GM23338 (cell line): ENCODE measurements around the gene TASOR.

Experiments used
- CREB1 ChIP-seq: fragments of 250-450 bp; sonication (Bioruptor Pico); IDR thresholded peaks from 2 replicates; pipeline ENCODE4 v1.5.0; 2020; ENCODE audit warnings: low read depth, mild to moderate bottlenecking, moderate library complexity
- EZH2 ChIP-seq: fragments of 200-600 bp; sonication (generic); IDR thresholded peaks from one replicate; pipeline ENCODE4 v1.8.0; 2017; ENCODE audit warnings: antibody characterized with exemption, mild to moderate bottlenecking, low read depth; ENCODE audit not compliant: unreplicated experiment
- EZH2phosphoT487 ChIP-seq: fragments of 200-600 bp; sonication (generic); IDR thresholded peaks from one replicate; pipeline ENCODE4 v1.8.1; 2018; ENCODE audit warnings: antibody characterized with exemption; ENCODE audit not compliant: unreplicated experiment
- JUNB ChIP-seq: IDR thresholded peaks from one replicate; pipeline ENCODE4 v1.6.1; 2016; ENCODE audit warnings: antibody characterized with exemption; ENCODE audit not compliant: unreplicated experiment
- POLR2AphosphoS5 ChIP-seq: IDR thresholded peaks from 2 replicates; pipeline ENCODE4 v1.6.1; 2016; ENCODE audit warnings: antibody characterized with exemption, low read depth
- ZNF331 ChIP-seq: fragments of 250-450 bp; sonication (Bioruptor Pico); IDR thresholded peaks from 2 replicates; pipeline ENCODE4 v1.5.0; 2020; ENCODE audit warnings: low read depth, mild to moderate bottlenecking, moderate library complexity
- TF ChIP-seq, protein P1 (sequence below), 2 experiments: fragments of 200-600 bp in 1 of 2; sonication (generic) in 1 of 2; conservative IDR thresholded peaks; 2 replicates each; pipeline versions ENCODE4 v1.5.1 to v1.6.1; 2016 to 2017; ENCODE audit warnings: antibody characterized with exemption in 2 of 2, low read depth in 2 of 2, mild to moderate bottlenecking in 2 of 2, moderate library complexity in 1 of 2
- TF ChIP-seq, protein P2 (sequence below): IDR thresholded peaks from one replicate; pipeline ENCODE4 v1.6.1; 2018; ENCODE audit warnings: antibody characterized with exemption; ENCODE audit not compliant: unreplicated experiment
- TF ChIP-seq, protein P3 (sequence below): IDR thresholded peaks from 2 replicates; pipeline ENCODE4 v1.6.1; 2016; ENCODE audit warnings: antibody characterized with exemption

DNA sequence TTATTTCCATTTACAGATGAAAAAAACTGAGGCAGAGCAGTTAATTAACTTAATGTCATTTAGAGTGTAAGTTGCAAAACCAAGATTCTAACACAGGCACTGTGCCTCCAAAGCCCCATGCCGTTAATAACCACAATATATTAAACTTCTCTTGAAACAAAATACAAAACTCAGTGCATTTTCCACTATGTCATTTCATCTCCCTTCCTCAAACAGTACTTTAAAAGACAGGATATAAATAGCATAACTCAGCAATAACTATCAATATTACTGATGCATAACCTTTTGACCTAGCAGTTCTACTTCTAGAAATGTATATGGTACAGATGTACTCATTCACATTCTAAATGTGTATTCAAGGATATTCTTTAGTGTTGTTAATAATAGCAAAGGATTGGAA lies 5.1 kb upstream of the TASOR start:
- TF ChIP-seq, protein P1, sequence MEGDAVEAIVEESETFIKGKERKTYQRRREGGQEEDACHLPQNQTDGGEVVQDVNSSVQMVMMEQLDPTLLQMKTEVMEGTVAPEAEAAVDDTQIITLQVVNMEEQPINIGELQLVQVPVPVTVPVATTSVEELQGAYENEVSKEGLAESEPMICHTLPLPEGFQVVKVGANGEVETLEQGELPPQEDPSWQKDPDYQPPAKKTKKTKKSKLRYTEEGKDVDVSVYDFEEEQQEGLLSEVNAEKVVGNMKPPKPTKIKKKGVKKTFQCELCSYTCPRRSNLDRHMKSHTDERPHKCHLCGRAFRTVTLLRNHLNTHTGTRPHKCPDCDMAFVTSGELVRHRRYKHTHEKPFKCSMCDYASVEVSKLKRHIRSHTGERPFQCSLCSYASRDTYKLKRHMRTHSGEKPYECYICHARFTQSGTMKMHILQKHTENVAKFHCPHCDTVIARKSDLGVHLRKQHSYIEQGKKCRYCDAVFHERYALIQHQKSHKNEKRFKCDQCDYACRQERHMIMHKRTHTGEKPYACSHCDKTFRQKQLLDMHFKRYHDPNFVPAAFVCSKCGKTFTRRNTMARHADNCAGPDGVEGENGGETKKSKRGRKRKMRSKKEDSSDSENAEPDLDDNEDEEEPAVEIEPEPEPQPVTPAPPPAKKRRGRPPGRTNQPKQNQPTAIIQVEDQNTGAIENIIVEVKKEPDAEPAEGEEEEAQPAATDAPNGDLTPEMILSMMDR (conservative IDR thresholded peaks at IDR 0.05; ENCODE audit: low read depth in 2 of 2), result no peak
- TF ChIP-seq, protein P2, sequence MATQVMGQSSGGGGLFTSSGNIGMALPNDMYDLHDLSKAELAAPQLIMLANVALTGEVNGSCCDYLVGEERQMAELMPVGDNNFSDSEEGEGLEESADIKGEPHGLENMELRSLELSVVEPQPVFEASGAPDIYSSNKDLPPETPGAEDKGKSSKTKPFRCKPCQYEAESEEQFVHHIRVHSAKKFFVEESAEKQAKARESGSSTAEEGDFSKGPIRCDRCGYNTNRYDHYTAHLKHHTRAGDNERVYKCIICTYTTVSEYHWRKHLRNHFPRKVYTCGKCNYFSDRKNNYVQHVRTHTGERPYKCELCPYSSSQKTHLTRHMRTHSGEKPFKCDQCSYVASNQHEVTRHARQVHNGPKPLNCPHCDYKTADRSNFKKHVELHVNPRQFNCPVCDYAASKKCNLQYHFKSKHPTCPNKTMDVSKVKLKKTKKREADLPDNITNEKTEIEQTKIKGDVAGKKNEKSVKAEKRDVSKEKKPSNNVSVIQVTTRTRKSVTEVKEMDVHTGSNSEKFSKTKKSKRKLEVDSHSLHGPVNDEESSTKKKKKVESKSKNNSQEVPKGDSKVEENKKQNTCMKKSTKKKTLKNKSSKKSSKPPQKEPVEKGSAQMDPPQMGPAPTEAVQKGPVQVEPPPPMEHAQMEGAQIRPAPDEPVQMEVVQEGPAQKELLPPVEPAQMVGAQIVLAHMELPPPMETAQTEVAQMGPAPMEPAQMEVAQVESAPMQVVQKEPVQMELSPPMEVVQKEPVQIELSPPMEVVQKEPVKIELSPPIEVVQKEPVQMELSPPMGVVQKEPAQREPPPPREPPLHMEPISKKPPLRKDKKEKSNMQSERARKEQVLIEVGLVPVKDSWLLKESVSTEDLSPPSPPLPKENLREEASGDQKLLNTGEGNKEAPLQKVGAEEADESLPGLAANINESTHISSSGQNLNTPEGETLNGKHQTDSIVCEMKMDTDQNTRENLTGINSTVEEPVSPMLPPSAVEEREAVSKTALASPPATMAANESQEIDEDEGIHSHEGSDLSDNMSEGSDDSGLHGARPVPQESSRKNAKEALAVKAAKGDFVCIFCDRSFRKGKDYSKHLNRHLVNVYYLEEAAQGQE, result no peak
- no peak for TF ChIP-seq EZH2phosphoT487
- TF ChIP-seq ZNF331 (CRISPR knock-in tag), result no peak
- TF ChIP-seq EZH2, result no peak
- no peak for TF ChIP-seq JUNB
- TF ChIP-seq POLR2AphosphoS5, result no peak
- no peak for TF ChIP-seq CREB1 (CRISPR knock-in tag)
- TF ChIP-seq, protein P3, sequence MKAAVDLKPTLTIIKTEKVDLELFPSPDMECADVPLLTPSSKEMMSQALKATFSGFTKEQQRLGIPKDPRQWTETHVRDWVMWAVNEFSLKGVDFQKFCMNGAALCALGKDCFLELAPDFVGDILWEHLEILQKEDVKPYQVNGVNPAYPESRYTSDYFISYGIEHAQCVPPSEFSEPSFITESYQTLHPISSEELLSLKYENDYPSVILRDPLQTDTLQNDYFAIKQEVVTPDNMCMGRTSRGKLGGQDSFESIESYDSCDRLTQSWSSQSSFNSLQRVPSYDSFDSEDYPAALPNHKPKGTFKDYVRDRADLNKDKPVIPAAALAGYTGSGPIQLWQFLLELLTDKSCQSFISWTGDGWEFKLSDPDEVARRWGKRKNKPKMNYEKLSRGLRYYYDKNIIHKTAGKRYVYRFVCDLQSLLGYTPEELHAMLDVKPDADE, result no peak
